Middle frontal gyrus (tissue), 1 donor: Measurements from ENCODE around the gene HLA-E.

Experiments used
- DNase-seq: peaks from one replicate; pipeline ENCODE4 v3.0.0-alpha.2; 2015; ENCODE audit warnings: low spot score; ENCODE audit errors: extremely low spot score

The HLA-E gene

GRCh38 chr6:30541515-30542403, 52.5 kb downstream of the HLA-E start:
- DNase-seq: peak; percentile 79

DNA sequence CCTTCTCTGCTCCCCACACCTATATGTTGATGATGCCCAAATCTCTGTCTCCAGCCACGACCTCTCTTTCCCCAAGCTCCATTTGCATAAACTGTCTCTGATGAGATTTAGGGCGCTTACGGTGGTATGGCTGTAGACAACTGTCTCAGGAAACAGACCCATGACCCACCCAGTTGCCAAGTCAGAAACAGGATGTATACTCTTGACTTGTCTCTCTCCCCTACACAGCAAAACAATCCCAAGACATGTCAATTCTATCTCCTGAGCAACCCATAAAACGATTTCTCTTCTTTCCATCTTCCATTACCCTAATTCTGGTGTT, 53.1 kb downstream of the HLA-E start:
- no peak for DNase-seq

GRCh38 chr6:30542915-30543314, 53.6 kb downstream of the HLA-E start:
- DNase-seq: no peak
